HG03521 (cell line): ENCODE data around the gene USP27X.

Experiments used
- ATAC-seq: cut with Tn5 transposase; IDR thresholded peaks from one replicate; pipeline ENCODE4 v1.9.1; 2021; ENCODE audit warnings: mild to moderate bottlenecking, moderate library complexity; ENCODE audit not compliant: unreplicated experiment

The USP27X gene

GRCh38 chrX:49878834-49879655 lies at the start of gene USP27X:
Gene USP27X, plus strand, starts transcription at chrX:49879484. Its CDS starts 824 bp downstream, at chrX:49880308.
- peak; percentile 96 for ATAC-seq

- no peak for ATAC-seq
Observed at GRCh38 chrX:49838374-49838773, 40.9 kb upstream of the USP27X start.

GRCh38 chrX:49840679-49841078 lies 38.6 kb upstream of the USP27X start:
- ATAC-seq = no peak

- no peak for ATAC-seq
Observed at GRCh38 chrX:49842621-49843020, 36.7 kb upstream of the USP27X start.

- no peak for ATAC-seq
Observed at GRCh38 chrX:49844611-49845010, 34.7 kb upstream of the USP27X start.

- no peak for ATAC-seq
Observed at GRCh38 chrX:49845701-49846403, 33.4 kb upstream of the USP27X start.

GRCh38 chrX:49846522-49846921 lies 32.8 kb upstream of the USP27X start:
- no peak for ATAC-seq

GRCh38 chrX:49848275-49848674 lies 31.0 kb upstream of the USP27X start:
- ATAC-seq = no peak

GRCh38 chrX:49850028-49850427 lies 29.3 kb upstream of the USP27X start:
- ATAC-seq = no peak

GRCh38 chrX:49853661-49854060 lies 25.6 kb upstream of the USP27X start:
- ATAC-seq = no peak

- ATAC-seq = no peak
Observed at GRCh38 chrX:49856819-49857218, 22.5 kb upstream of the USP27X start.

- no peak for ATAC-seq
Observed at GRCh38 chrX:49858341-49858740, 20.9 kb upstream of the USP27X start.

- no peak for ATAC-seq
Observed at GRCh38 chrX:49859491-49859890, 19.8 kb upstream of the USP27X start.

GRCh38 chrX:49860867-49861535 lies 18.3 kb upstream of the USP27X start:
- no peak for ATAC-seq

- no peak for ATAC-seq
Observed at GRCh38 chrX:49862093-49862492, 17.2 kb upstream of the USP27X start.

- ATAC-seq = no peak
Observed at GRCh38 chrX:49868739-49869138, 10.5 kb upstream of the USP27X start.

- ATAC-seq = no peak
Observed at GRCh38 chrX:49876750-49877149, 2.5 kb upstream of the USP27X start.

GRCh38 chrX:49877397-49878101 lies 1.7 kb upstream of the USP27X start:
- no peak for ATAC-seq

GRCh38 chrX:49878128-49878833 lies 1.0 kb upstream of the USP27X start:
- ATAC-seq = no peak

- no peak for ATAC-seq
Observed at GRCh38 chrX:49879656-49880277, 483 bp downstream of the USP27X start.
